HS-27A (cell line): ENCODE results near the gene CNPY3.

Experiments
- DNase-seq: peaks from one replicate; pipeline ENCODE4 v3.0.0-alpha.2; 2012; ENCODE audit warnings: low read depth, missing footprints

Gene CNPY3

GRCh38 chr6:42960243-42961019, 31.2 kb downstream of the CNPY3 start, which contains the start of gene GNMT:
Gene GNMT, plus strand, starts transcription at chr6:42960754. Its CDS starts 14 bp downstream, at chr6:42960768.
- DNase-seq = no peak

DNA sequence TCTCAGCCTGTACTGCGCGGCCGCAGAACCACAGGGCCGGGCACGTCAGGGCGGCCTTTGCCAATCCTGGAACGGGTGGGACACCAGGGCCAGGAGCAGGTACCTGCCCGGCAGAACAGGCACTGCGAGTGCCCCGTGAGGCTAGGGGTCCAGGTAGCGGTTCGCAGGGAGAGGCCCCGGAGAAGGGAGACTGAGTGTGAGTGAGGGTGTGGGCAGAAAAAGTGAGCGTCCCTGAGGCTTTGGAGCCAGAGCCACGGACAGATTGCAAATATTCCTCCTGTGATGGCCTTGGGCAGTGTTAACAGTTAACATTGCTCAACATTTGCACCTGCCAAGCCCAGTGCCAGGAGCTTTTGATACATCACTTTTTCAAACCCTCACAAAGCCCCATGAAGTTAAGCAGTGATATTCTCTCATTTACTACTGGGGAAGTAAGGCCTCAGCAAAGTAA, 31.8 kb downstream of the CNPY3 start:
- DNase-seq = no peak

DNA sequence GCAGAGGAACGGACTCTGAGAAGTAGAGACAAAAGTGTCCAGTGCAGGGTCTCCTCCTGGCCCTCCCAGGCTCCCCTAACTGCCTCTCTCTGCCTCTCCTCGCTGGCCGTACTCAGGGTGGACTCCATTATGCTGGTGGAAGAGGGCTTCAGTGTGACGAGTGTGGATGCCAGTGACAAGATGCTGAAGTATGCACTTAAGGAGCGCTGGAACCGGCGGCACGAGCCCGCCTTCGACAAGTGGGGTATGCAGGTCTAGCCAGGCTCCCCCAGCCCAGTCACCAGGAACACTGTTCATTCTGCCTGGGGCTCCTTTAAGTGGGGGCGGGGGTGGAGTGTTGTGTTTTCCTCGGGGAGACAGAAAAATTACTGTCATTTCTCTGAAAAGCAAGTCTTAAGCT, 32.8 kb downstream of the CNPY3 start:
- no peak for DNase-seq

DNA sequence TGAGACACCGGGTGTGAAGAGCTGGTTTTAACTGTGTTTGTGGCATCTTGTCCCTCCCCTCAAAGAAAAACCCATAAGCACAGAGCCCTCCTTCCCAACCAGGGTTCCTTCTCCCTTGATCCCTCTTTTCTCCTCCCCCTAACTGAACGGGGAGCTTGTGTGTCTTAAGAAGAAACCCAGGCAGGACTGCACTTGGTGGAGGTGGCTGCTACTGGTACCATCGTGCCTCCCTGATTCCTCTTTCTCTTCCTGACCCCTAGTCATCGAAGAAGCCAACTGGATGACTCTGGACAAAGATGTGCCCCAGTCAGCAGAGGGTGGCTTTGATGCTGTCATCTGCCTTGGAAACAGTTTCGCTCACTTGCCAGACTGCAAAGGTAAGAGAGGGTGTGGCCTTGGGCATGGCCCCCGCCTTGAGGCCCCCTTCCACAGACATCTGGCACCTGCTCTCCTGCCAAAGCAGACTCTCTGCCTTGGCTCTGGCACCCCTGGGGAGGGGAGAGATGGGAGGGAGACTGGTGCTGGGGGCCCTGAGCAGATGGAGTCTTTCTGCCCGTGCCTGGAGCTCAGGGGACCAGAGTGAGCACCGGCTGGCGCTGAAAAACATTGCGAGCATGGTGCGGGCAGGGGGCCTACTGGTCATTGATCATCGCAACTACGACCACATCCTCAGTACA, 33.4 kb downstream of the CNPY3 start:
- DNase-seq = no peak

DNA sequence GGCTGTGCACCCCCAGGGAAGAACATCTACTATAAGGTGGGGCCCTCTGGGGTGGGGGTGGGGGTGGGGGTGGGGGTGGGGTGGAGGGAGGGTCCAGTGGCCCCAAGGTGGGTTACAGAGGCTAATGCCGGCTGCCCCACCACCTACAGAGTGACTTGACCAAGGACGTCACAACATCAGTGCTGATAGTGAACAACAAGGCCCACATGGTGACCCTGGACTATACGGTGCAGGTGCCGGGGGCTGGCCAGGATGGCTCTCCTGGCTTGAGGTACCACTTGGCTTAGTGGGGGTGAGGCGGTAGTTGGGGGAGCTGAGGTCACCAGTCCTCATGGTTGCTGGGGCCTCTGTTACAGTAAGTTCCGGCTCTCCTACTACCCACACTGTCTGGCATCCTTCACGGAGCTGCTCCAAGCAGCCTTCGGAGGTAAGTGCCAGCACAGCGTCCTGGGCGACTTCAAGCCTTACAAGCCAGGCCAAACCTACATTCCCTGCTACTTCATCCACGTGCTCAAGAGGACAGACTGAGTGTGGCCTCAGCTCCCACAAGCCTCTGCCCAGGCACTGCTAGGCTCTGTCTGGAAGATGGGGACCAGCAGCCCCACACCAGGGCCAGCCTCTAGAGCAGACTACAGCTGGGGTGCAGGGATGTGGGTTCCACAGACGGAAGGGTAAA, 34.0 kb downstream of the CNPY3 start:
- no peak for DNase-seq

GRCh38 chr6:42963855-42964605, 34.8 kb downstream of the CNPY3 start:
- DNase-seq = no peak

DNA sequence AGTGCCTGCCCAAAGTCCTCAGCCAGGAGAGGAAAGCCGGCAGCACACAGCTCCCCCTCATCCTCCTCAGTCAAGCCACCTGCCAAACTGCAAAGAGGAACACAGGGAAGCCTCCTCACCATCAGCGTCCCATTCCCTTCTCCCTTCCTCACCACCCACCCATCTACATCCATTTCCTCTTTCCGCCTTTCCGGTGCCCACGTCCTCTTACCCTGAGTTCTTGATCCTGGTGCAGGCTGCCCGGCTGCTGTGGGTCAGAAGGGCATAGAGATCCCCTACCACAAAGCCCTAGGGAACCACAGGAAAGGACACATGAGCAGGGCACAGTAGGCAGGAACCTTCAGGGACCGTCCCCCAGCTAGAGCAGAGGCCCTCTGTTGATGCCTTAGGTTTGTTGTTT, 37.3 kb downstream of the CNPY3 start:
- no peak for DNase-seq

GRCh38 chr6:42967228-42967627, 37.9 kb downstream of the CNPY3 start:
- no peak for DNase-seq

GRCh38 chr6:42968126-42968701, 38.9 kb downstream of the CNPY3 start:
- no peak for DNase-seq

DNA sequence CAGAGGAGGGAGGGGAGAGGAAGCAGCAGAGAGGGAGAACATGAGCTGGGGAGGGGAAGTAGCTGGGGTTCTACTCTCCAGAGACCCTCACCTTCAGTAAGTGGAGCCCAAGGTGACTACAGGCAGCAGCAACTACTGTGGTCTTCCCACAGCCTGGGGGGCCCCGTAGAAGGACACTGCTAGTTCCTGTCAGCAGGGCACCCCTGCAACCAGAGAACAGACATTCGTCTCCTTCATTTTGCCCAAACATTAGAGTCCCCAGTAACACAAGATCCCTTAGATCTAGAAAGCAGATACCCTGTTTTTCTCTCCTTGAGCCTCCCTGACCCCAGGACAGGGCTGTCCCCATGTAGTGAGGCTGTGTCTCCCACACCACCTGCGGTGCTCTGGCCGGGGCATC, 39.5 kb downstream of the CNPY3 start:
- no peak for DNase-seq

DNA sequence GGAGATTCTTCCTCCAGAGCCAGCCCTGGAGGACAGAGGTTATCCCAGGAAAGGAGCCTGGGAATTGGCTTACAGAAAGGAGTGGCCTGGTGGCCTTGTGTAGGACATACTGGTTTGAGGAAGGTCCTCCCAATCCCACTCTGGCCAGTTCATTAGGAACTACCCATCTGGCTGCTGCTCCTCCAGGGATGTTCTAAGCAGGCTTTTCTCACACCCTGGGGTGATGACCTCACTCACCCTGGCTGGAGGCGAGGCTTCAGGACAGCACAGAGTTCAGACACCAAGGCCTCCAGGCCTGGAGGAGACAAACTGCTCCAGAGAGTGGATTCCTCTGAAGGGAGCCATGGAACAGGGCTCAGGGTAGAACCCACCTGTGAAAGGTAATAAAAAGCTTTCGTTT, 40.2 kb downstream of the CNPY3 start:
- DNase-seq = no peak

- DNase-seq = no peak
Observed at GRCh38 chr6:42969934-42970333, 40.7 kb downstream of the CNPY3 start.

GRCh38 chr6:42970871-42971612, 41.8 kb downstream of the CNPY3 start:
- no peak for DNase-seq

DNA sequence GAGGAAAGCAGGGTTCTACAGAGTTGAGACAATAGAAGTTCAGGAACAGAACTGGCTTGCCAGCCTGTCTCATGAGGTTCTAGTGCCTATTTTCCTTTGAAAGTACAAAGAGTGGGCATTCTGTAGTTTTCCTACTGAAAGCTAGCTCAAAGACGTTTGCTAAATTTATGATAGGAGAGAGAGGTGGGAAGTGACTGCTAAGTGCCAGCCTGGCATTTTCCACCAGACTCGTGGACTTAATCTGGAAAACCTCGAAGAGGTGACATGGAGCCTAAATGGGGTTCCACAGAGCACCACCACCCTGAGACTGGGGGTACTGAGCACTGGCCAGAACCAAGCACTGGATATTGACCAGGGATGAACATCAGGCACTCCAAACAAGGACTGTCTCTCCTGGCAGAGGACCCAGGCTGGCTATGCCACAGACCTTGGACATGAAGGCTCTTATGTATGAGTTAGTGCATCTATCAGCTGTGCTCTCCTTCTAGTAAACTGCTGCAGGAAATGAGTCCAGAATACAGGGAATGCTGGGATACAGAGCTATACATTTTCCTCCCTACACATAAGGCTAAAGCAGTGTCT, 42.6 kb downstream of the CNPY3 start:
- DNase-seq = no peak

- DNase-seq = no peak
Observed at GRCh38 chr6:42973926-42974325, 44.6 kb downstream of the CNPY3 start.

- DNase-seq = no peak
Observed at GRCh38 chr6:42974919-42975505, 45.7 kb downstream of the CNPY3 start.

GRCh38 chr6:42978487-42978838, 49.2 kb downstream of the CNPY3 start:
- DNase-seq = no peak

- DNase-seq = peak; percentile 84
Observed at GRCh38 chr6:42978839-42979522, 49.7 kb downstream of the CNPY3 start, which contains the start of gene PEX6. Gene PEX6, minus strand, starts transcription at chr6:42979181. Its CDS starts 31 bp downstream, at chr6:42979150.

DNA sequence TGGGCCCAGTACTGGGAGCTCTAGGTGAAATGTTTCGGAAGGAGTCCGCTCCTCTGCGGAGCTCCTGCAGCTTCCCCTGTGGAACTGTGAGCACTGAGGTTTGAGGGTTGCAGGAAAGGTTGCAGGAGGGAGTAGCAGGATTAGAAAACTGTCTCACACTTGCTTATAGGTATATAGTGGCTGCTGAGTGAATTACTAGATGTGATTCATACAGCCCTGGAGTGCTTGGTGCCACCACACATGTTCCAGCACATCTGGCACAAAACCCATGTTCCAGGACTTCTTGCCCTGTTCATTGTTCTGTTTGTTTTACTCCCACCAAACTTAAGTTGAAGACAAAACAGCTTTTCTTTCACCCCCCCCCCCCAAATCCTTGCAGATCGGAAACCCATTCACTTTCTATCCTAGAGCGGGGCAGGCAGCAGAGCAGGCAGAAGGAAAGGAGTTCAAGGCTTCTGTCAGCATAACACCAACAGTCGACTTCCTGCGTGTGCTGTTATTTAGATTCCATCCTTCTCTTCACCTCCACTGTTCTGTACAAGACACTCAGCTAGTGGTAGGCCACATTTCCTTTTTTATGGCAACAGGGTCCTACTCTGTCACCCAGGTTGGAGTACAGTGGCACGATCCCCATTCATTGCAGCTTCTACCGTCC, 50.4 kb downstream of the CNPY3 start:
- no peak for DNase-seq
